ENCODE results near the gene NRROS. TPM values are rescaled to one million over a fixed set of nuclear protein-coding genes. Genes with fewer than 3 reads are reported as not detected.

The NRROS gene
- polyA plus RNA-seq, 2 of the 4 experiments (the other 2 are of a cell fraction) = not detected

GRCh38 chr3:196645096-196645495 is 5.6 kb downstream of the NRROS start (continued):
- TF ChIP-seq, protein P1, sequence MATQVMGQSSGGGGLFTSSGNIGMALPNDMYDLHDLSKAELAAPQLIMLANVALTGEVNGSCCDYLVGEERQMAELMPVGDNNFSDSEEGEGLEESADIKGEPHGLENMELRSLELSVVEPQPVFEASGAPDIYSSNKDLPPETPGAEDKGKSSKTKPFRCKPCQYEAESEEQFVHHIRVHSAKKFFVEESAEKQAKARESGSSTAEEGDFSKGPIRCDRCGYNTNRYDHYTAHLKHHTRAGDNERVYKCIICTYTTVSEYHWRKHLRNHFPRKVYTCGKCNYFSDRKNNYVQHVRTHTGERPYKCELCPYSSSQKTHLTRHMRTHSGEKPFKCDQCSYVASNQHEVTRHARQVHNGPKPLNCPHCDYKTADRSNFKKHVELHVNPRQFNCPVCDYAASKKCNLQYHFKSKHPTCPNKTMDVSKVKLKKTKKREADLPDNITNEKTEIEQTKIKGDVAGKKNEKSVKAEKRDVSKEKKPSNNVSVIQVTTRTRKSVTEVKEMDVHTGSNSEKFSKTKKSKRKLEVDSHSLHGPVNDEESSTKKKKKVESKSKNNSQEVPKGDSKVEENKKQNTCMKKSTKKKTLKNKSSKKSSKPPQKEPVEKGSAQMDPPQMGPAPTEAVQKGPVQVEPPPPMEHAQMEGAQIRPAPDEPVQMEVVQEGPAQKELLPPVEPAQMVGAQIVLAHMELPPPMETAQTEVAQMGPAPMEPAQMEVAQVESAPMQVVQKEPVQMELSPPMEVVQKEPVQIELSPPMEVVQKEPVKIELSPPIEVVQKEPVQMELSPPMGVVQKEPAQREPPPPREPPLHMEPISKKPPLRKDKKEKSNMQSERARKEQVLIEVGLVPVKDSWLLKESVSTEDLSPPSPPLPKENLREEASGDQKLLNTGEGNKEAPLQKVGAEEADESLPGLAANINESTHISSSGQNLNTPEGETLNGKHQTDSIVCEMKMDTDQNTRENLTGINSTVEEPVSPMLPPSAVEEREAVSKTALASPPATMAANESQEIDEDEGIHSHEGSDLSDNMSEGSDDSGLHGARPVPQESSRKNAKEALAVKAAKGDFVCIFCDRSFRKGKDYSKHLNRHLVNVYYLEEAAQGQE (IDR thresholded peaks at IDR 0.05) = no peak
- no peak for TF ChIP-seq CTCF (IDR thresholded peaks at IDR 0.05)
- no peak for TF ChIP-seq FOSL2 (IDR thresholded peaks at IDR 0.05)
- no peak for TF ChIP-seq FOSL2 (CRISPR knock-in tag; IDR thresholded peaks at IDR 0.05)

DNA sequence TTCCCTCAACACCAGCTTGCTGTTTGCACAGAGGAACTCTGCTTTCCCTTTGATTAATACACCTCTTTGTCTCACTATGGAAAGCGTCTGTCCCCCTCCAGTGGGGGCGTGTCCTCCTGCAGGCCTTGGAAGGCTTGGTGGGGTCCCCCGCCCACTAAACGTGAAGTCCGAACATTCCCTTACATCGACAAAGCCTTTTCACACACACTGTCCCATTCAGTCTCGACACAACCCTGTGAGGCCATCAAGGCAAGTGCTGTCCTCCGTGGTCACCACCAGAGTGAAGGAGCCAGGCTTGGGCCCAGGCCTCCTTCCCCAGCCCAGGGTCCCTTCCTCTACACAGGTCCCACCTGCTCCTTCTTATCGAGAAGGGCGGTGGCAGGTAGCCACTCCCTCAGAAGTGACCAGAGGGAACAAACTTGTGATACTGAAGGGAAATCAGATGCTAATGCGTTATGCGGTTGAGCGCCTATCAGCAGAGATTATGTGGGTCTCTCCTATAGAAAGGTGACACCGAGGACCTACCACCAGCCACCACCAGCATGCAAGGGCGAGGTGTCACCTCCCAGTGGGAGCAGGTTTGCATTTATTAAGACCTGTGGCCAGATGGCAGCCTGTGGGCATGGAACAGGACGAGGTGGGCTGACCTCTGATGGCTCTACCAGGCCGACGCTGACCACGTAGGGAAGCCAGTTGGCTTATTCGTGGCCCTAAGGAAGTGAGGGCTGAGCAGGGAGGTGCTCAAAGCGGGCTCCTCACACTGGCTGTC is 6.6 kb downstream of the NRROS start:
- no peak for FAIRE-seq
- no peaks in the 10 kb centered on the region for H3K9me3 ChIP-seq
- no peak for ATAC-seq
- POLR2A ChIA-PET = no interaction called here
- TF ChIP-seq, protein P2, sequence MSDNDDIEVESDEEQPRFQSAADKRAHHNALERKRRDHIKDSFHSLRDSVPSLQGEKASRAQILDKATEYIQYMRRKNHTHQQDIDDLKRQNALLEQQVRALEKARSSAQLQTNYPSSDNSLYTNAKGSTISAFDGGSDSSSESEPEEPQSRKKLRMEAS (IDR thresholded peaks at IDR 0.05) = no peak
- TF ChIP-seq ZC3H11A (IDR thresholded peaks at IDR 0.05) (no peak), BCL3 (IDR thresholded peaks at IDR 0.05) (no peak), TP53 (CRISPR knock-in tag; IDR thresholded peaks at IDR 0.05) (no peak), SREBF2 (IDR thresholded peaks at IDR 0.05) (no peak), JUN (IDR thresholded peaks at IDR 0.05) (no peak)
- CTCF ChIA-PET = interaction anchor here (1.5 kb wide), 1 partner anchor 19 kb away, joined by 3 read pairs; no protein-coding TSS in a partner anchor
- no peak overlapping the region for H3K4me2 ChIP-seq
- no peak overlapping the region for H3K4me3 ChIP-seq
- peaks cover 8% of the 10 kb centered on the region for H3K4me1 ChIP-seq
- 86% methylated on average over 17 of the region's 21 CpGs for WGBS (ENCODE audit: missing lambda C conversion rate)
- no peak overlapping the region for H3K27ac ChIP-seq
- no peak for DNase-seq (ENCODE audit: low read depth in 1 of 2, low spot score in 1 of 2)

DNA sequence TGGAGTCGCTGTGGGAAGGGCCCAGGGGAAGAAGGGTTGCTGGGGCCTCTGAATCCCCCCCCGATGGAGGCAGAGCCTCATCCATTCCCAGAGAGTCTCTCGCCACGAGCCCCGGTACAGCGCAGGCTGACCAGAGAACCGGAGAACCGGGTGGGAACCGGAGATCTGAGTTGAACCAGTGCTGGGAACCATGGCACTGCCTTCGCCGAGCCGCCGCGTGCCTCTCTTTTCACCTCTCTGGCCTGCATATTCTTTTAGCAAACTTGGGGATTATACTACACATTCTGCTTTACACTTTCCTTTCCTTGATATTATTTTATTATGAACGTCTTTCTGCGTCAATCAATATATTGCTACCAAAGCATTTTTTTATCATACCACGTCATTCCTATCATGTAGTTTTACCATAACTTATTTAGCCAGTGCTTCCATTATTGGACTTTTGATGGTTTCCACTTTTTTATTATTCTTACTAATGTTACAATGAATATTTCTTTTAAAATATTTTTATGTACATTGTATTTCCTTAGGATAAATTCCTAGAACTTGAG is 7.2 kb downstream of the NRROS start:
- CTCF ChIA-PET = no interaction called here
- no peak for ATAC-seq
- TF ChIP-seq HOXA7 (CRISPR knock-in tag; IDR thresholded peaks at IDR 0.05) = no peak
- TF ChIP-seq HES2 (IDR thresholded peaks at IDR 0.05) = no peak
- TF ChIP-seq FOXS1 (CRISPR knock-in tag; IDR thresholded peaks at IDR 0.05) = no peak
- no peak for TF ChIP-seq ZFP36 (IDR thresholded peaks at IDR 0.05; ENCODE audit: borderline replicate concordance, partially characterized antibody)
- no peak for TF ChIP-seq RFX5 (IDR thresholded peaks at IDR 0.05)
- no peak for TF ChIP-seq SMC3 (IDR thresholded peaks at IDR 0.05)
- TF ChIP-seq EHMT2 (IDR thresholded peaks at IDR 0.05; ENCODE audit: low read depth) = no peak
- TF ChIP-seq, protein P3, sequence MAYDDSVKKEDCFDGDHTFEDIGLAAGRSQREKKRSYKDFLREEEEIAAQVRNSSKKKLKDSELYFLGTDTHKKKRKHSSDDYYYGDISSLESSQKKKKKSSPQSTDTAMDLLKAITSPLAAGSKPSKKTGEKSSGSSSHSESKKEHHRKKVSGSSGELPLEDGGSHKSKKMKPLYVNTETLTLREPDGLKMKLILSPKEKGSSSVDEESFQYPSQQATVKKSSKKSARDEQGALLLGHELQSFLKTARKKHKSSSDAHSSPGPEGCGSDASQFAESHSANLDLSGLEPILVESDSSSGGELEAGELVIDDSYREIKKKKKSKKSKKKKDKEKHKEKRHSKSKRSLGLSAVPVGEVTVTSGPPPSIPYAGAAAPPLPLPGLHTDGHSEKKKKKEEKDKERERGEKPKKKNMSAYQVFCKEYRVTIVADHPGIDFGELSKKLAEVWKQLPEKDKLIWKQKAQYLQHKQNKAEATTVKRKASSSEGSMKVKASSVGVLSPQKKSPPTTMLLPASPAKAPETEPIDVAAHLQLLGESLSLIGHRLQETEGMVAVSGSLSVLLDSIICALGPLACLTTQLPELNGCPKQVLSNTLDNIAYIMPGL (CRISPR knock-in tag; IDR thresholded peaks at IDR 0.05; ENCODE audit: borderline replicate concordance) = no peak
- TF ChIP-seq RCOR1 (IDR thresholded peaks at IDR 0.05; ENCODE audit: low read depth, low read length) = no peak
- TF ChIP-seq RNF2 (IDR thresholded peaks at IDR 0.05; ENCODE audit: borderline replicate concordance, low read depth) = no peak
- no peak for TF ChIP-seq CBX8 (IDR thresholded peaks at IDR 0.05)
- TF ChIP-seq KDM1A (IDR thresholded peaks at IDR 0.05; ENCODE audit: low read depth) = no peak
- no peak for TF ChIP-seq HOXB5 (CRISPR knock-in tag; IDR thresholded peaks at IDR 0.05)
- no peak for TF ChIP-seq CBX2 (IDR thresholded peaks at IDR 0.05; ENCODE audit: borderline replicate concordance, low read depth)
- no peak for TF ChIP-seq ELK1 (IDR thresholded peaks at IDR 0.05; ENCODE audit: low read depth, low read length)
- TF ChIP-seq ZC3H11A (IDR thresholded peaks at IDR 0.05) = no peak

More for the DNA sequence above, 7.2 kb downstream of the NRROS start:
- H3K4me3 ChIP-seq = no peak overlapping the region
- H3K9me3 ChIP-seq = no peaks in the 10 kb centered on the region
- FAIRE-seq (no peak), DNase-seq (ENCODE audit: low read depth in 1 of 2, low spot score in 1 of 2) (no peak)
- peaks cover 14% of the 10 kb centered on the region for H3K4me1 ChIP-seq
- 93% methylated on average over 16 of the region's 17 CpGs for WGBS (ENCODE audit: missing lambda C conversion rate)
- no peak overlapping the region for H3K27ac ChIP-seq
- POLR2A ChIA-PET = no interaction called here
- no peak overlapping the region for H3K4me2 ChIP-seq

Data from A549 (cell line).